GM10266 (cell line): ENCODE measurements around the gene LGR6.

Experiments
- DNase-seq: peaks from one replicate; pipeline ENCODE4 v3.0.0; 2012; ENCODE audit errors: extremely low spot score
- TF ChIP-seq, protein P1 (sequence below): IDR thresholded peaks from 2 replicates; pipeline ENCODE4 v1.5.1; 2012; ENCODE audit warnings: mild to moderate bottlenecking, low read depth; ENCODE audit not compliant: control insufficient read depth, insufficient read depth; ENCODE audit errors: missing control alignments

The LGR6 gene

DNA sequence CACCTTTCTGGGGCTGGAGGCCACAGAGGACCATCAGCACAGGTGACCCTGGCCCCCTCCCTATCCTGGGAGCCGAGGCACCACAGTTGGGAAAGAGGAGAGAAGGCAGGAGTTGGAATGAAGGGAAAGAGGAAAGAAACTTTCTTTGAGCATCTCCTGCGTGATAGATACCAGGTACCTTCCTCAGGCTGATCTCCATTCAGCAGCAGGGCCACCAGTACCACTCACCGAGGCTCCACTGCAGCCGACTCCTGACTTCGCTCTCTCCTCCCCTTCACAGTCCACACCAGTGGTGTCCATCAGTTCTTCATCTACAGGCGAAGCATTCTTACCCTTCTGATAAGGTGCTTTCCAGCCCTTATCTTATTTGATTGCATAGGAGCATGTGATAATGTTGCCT lies 55.3 kb downstream of the LGR6 start:
- TF ChIP-seq, protein P1, sequence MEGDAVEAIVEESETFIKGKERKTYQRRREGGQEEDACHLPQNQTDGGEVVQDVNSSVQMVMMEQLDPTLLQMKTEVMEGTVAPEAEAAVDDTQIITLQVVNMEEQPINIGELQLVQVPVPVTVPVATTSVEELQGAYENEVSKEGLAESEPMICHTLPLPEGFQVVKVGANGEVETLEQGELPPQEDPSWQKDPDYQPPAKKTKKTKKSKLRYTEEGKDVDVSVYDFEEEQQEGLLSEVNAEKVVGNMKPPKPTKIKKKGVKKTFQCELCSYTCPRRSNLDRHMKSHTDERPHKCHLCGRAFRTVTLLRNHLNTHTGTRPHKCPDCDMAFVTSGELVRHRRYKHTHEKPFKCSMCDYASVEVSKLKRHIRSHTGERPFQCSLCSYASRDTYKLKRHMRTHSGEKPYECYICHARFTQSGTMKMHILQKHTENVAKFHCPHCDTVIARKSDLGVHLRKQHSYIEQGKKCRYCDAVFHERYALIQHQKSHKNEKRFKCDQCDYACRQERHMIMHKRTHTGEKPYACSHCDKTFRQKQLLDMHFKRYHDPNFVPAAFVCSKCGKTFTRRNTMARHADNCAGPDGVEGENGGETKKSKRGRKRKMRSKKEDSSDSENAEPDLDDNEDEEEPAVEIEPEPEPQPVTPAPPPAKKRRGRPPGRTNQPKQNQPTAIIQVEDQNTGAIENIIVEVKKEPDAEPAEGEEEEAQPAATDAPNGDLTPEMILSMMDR = no peak
- DNase-seq = no peak

DNA sequence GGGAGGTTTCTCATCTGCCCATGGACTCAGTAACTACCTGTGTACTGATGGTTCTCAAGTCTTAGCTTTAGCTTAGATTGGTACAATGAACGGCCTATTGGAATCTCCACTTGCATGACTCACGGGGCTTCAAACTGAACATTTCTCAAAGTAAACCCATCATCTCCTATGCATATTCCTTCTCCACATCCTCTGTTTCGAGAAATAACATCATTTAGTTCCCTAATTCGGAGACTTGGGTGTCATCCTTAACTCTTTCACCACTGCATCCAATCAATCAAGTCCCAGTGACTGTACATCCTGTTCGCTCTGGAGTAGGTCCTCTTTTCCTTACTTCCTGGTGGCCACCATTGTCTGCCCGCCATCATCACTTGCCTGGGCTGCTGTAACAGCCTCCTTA lies 55.8 kb downstream of the LGR6 start:
- no peak for DNase-seq
- TF ChIP-seq, protein P1 = no peak

DNA sequence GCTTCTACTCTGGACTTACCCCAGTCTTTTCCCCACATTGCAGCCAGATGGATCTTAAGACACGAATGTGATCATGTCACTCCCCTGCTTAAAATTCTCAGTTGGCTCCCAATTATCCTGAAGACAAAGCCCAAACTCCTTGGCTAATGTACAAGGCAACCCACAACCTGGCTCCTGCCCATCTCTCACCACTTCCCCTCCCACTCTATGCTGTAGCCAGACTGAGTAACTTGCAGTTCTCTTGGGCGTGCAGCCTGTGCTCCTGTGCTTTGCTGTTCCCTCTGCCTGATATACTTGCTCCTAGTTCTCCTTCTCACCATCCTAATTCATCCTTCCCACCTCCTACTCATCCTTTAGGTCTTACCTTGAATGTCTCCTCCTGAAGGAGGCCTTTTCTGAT lies 56.2 kb downstream of the LGR6 start:
- no peak for DNase-seq
- TF ChIP-seq, protein P1 = no peak

DNA sequence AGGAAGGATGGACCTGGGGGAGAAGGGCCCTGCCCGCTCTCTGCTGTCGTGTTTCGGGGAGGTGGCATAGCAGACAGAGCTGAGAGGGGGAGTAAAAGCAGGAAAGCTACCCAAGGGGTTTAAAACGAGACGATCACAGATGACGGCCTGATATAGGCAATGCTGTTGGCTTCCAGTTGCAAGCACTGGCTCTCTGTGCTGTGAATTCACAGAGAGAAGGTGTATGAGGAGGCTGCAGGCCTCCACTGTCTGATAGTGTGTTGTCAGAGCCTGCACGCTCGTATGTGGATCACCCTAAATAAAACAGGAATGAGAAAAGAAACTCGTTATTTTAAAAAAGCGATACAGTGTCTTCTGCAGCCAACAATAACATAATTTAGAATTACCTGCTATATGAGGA lies 57.4 kb downstream of the LGR6 start:
- DNase-seq = no peak
- TF ChIP-seq, protein P1 = no peak

DNA sequence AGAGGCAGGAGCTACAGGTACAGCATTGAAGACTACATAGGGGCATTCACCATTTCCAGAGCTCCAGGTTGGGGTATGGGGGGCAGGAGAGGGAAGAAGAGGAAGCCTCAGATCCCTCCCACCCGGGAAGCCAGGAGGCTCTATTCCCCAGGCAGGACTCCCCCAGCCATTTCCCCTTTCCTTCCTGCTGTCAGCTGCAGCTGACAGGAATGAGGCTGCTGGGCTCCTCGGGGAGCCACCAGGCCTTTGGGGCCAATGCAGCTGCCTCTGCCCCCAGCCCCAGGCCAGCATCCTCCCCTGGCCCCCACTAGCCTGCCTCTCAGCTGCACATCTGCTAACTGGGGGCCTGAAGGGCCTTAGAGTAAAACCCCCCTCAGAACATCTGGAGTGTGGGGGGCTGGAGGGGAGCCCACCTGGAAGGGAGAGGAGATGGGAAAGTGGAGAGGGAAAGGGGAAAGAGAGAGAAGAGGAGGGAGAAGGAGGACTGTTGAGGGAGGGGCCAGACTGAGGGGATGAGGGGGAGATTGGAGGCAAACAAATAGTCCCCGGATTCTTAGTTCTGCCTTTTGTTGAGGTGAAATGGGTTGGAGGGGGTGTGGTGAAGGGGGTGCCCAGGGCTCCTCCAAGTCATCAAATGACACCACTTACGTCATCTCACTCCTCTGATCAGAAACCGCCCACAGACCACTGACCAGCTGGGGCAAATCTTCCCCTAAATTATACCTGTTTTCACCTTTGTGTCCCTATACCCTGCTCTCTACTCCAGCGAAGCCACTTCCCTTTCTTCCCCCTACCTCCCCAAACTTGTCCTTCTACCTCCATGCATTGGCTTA lies 58.0 kb downstream of the LGR6 start:
- peak; percentile 30 for DNase-seq
- TF ChIP-seq, protein P1 = no peak

DNA sequence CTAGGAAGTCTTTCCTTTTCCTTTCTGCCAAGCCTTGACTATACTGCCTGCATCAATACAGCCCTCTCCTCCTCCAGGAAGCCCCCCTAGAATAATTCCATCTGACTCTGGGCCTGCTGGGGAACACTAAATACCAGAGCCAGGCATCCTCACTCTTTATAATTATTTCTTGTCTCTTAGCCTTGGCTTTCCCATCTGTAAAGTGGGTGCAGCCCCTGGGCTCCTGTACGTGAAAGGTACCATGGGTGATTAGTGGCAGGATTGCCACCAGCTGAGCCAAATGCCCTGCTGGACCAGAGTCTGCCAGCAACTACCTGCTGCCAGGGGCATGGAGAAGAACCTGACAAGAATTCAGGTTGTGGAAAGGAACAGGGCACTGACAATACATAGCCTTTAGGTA lies 58.7 kb downstream of the LGR6 start:
- TF ChIP-seq, protein P1 = no peak
- no peak for DNase-seq

DNA sequence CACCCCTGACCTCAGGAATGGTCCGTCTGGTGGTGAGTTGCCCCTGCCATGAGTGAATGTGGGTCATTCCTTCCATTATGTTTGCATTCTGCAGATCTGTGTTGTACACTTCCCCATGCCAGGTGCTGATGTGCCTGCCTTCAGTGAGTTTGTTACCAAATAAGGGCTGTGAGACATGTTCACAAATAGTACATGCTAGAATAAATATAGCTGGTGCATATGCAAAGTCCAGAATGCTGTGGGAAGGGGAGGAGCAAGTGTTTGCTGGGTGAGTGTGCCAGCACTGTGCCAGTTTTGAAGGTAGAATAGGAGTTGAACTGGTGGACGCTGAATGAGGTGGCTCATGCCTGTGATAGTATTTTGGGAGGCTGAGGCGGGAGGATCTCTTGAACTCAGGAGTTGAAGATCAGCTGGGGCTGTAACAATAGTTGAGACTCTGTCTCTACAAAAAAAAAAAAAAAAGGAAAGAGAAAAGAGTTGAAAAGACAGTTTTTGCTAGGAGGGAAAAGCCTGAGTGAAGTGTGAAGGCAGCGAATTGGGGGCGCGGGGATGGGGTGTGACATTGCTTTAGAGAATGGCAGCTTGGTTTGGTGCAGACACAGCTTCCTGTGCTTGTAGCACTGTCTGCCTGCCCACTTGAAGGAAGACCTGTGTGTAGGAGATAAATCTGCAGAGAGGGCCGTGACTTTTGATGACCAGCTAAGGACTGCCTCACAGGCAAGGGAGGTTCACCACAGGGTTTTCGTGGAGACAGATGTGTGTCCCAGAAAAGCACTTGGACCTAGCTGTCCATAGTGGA lies 61.1 kb downstream of the LGR6 start:
- no peak for DNase-seq
- TF ChIP-seq, protein P1 = no peak
